H9 (cell line): ENCODE data around the gene HLA-DOA. TPM values are rescaled to one million over a fixed set of nuclear protein-coding genes. Genes with fewer than 3 reads are reported as not detected.

ENCODE experiments used
- DNase-seq: peaks from one replicate; pipeline ENCODE4 v3.0.0-alpha.2; 2017
- H2AFZ ChIP-seq: one replicate; pipeline ENCODE4 v1.6.1; 2013; ENCODE audit warnings: mild to moderate bottlenecking, low read length, control low read depth, moderate library complexity
- H2AK5ac ChIP-seq: 2 replicates; pipeline ENCODE4 v1.6.1; 2013; ENCODE audit warnings: low read length, control low read depth, mixed read lengths; ENCODE audit not compliant: insufficient read length
- H2BK120ac ChIP-seq: one replicate; pipeline ENCODE4 v1.6.1; 2013; ENCODE audit warnings: low read depth, mild to moderate bottlenecking, low read length, control low read depth, inconsistent platforms; ENCODE audit not compliant: poor library complexity, severe bottlenecking
- H2BK12ac ChIP-seq: 2 replicates; pipeline ENCODE4 v1.6.1; 2013; ENCODE audit warnings: low read length, control low read depth, mixed read lengths, low read depth; ENCODE audit not compliant: insufficient read length
- H2BK15ac ChIP-seq: 2 replicates; pipeline ENCODE4 v1.6.1; 2013; ENCODE audit warnings: low read depth, low read length, control low read depth
- H2BK20ac ChIP-seq: one replicate; pipeline ENCODE4 v1.6.1; 2013; ENCODE audit warnings: low read depth, mild to moderate bottlenecking, low read length, control low read depth, inconsistent platforms; ENCODE audit not compliant: poor library complexity, severe bottlenecking
- H2BK5ac ChIP-seq: 2 replicates; pipeline ENCODE4 v1.6.1; 2013; ENCODE audit warnings: low read length, control low read depth, mixed read lengths; ENCODE audit not compliant: insufficient read length
- H3K14ac ChIP-seq: 2 replicates; pipeline ENCODE4 v1.6.1; 2013; ENCODE audit warnings: low read length, control low read depth; ENCODE audit not compliant: insufficient read depth
- H3K18ac ChIP-seq: 2 replicates; pipeline ENCODE4 v1.6.1; 2013; ENCODE audit warnings: low read depth, mild to moderate bottlenecking, mixed read lengths, low read length, control low read depth; ENCODE audit not compliant: insufficient read length
- H3K23ac ChIP-seq: 2 replicates; pipeline ENCODE4 v1.6.1; 2013; ENCODE audit warnings: low read length, control low read depth, mixed read lengths, low read depth; ENCODE audit not compliant: insufficient read length
- H3K23me2 ChIP-seq: 2 replicates; pipeline ENCODE4 v1.6.1; 2013; ENCODE audit warnings: low read depth, mild to moderate bottlenecking, mixed read lengths, low read length, control low read depth; ENCODE audit not compliant: insufficient read length, poor library complexity, severe bottlenecking
- H3K27ac ChIP-seq: 2 replicates; pipeline ENCODE4 v1.5.1; 2013; ENCODE audit warnings: low read length, control low read depth, mixed read lengths, low read depth; ENCODE audit not compliant: insufficient read length
- H3K27me3 ChIP-seq: 2 replicates; pipeline ENCODE4 v1.6.1; 2013; ENCODE audit warnings: low read length, control low read depth, inconsistent platforms; ENCODE audit not compliant: insufficient read depth
- H3K4ac ChIP-seq: 2 replicates; pipeline ENCODE4 v1.6.1; 2013; ENCODE audit warnings: low read depth, mild to moderate bottlenecking, control low read depth, inconsistent platforms, low read length, moderate library complexity
- H3K4me1 ChIP-seq: 2 replicates; pipeline ENCODE4 v1.6.1; 2013; ENCODE audit warnings: low read length, control low read depth, inconsistent platforms; ENCODE audit not compliant: insufficient read depth
- H3K4me2 ChIP-seq: 2 replicates; pipeline ENCODE4 v1.6.1; 2013; ENCODE audit warnings: low read length, control low read depth, mixed read lengths; ENCODE audit not compliant: insufficient read length, insufficient read depth
- H3K56ac ChIP-seq: 2 replicates; pipeline ENCODE4 v1.6.1; 2013; ENCODE audit warnings: low read depth, mild to moderate bottlenecking, mixed read lengths, low read length, control low read depth; ENCODE audit not compliant: insufficient read length
- H3K79me1 ChIP-seq: 2 replicates; pipeline ENCODE4 v1.6.1; 2013; ENCODE audit warnings: low read depth, mild to moderate bottlenecking, moderate library complexity, low read length, control low read depth, inconsistent platforms; ENCODE audit not compliant: insufficient read depth, poor library complexity, severe bottlenecking
- H3K79me2 ChIP-seq: 2 replicates; pipeline ENCODE4 v1.6.1; 2013; ENCODE audit warnings: low read length, control low read depth, inconsistent platforms; ENCODE audit not compliant: insufficient read depth
- H3K9ac ChIP-seq: 2 replicates; pipeline ENCODE4 v1.6.1; 2013; ENCODE audit warnings: low read length, control low read depth, mixed read lengths; ENCODE audit not compliant: insufficient read length; ENCODE audit errors: extremely low read depth
- H3K9me3 ChIP-seq: one replicate; pipeline ENCODE4 v1.6.1; 2013; ENCODE audit warnings: low read depth, low read length, inconsistent platforms; ENCODE audit not compliant: control insufficient read depth
- H3T11ph ChIP-seq: one replicate; pipeline ENCODE4 v1.6.1; 2013; ENCODE audit warnings: mild to moderate bottlenecking, low read length, control low read depth, inconsistent platforms
- H4K20me1 ChIP-seq: one replicate; pipeline ENCODE4 v1.6.1; 2013; ENCODE audit not compliant: control insufficient read depth, insufficient read length, insufficient read depth
- H4K5ac ChIP-seq: 2 replicates; pipeline ENCODE4 v1.6.1; 2013; ENCODE audit warnings: low read depth, mild to moderate bottlenecking, mixed read lengths, low read length, control low read depth; ENCODE audit not compliant: insufficient read length
- H4K8ac ChIP-seq: replicated peaks from 2 replicates; pipeline ENCODE4 v1.6.1; 2013; ENCODE audit warnings: low read length, control low read depth, mixed read lengths, low read depth; ENCODE audit not compliant: insufficient read length
- H4K91ac ChIP-seq: 2 replicates; pipeline ENCODE4 v1.6.1; 2013; ENCODE audit warnings: low read depth, mild to moderate bottlenecking, moderate library complexity, mixed read lengths, low read length, control low read depth; ENCODE audit not compliant: insufficient read length
- H3K27ac Mint-ChIP-seq, 3 experiments: 2 replicates in 2 of 3; 3 replicates in 1 of 3; pipeline ENCODE4 v1.8.0; 2020 to 2021; ENCODE audit warnings: mixed read lengths in 3 of 3, mild to moderate bottlenecking in 1 of 3, moderate library complexity in 1 of 3
- H3K27me3 Mint-ChIP-seq: 2 replicates; pipeline ENCODE4 v1.8.0; 2021; ENCODE audit warnings: low read depth, mild to moderate bottlenecking, moderate library complexity, mixed read lengths
- H3K36me3 Mint-ChIP-seq, 3 experiments: 2 replicates in 2 of 3; 3 replicates in 1 of 3; pipeline ENCODE4 v1.8.0; 2020 to 2021; ENCODE audit warnings: low read depth in 3 of 3, mixed read lengths in 3 of 3; ENCODE audit not compliant: insufficient read depth in 1 of 3
- H3K4me1 Mint-ChIP-seq, 2 experiments: 2 replicates each; pipeline ENCODE4 v1.8.0; 2020; ENCODE audit warnings: mixed read lengths in 2 of 2
- H3K4me3 Mint-ChIP-seq, 2 experiments: 2 replicates in 1 of 2; 3 replicates in 1 of 2; pipeline ENCODE4 v1.8.0; 2020 to 2021; ENCODE audit warnings: mild to moderate bottlenecking in 2 of 2, mixed read lengths in 2 of 2, moderate library complexity in 1 of 2
- H3K9me3 Mint-ChIP-seq, 2 experiments: 2 replicates in 1 of 2; 3 replicates in 1 of 2; pipeline ENCODE4 v1.8.0; 2020; ENCODE audit warnings: mild to moderate bottlenecking in 2 of 2, mixed read lengths in 2 of 2, moderate library complexity in 1 of 2
- WGBS: extraction: QIAGEN DNeasy Blood & Tissue Kit; methylation state at CpG from one replicate; pipeline ENCODE4 v1.1.7; 2013; ENCODE audit warnings: missing lambda C conversion rate, low lambda C conversion rate, mixed read lengths; ENCODE audit not compliant: insufficient read length; ENCODE audit errors: extremely low coverage; 5-methylcytosine and 5-hydroxymethylcytosine counted together
- total RNA-seq: library from RNA; stranded (reverse); gene quantifications from 2 replicates; pipeline ENCODE4 v1.2.1, GENCODE V29; 2021
- TF ChIP-seq, protein P1 (sequence below): fragments of 200-600 bp; sonication (generic); conservative IDR thresholded peaks from 3 replicates; pipeline ENCODE4 v1.8.0; 2021; ENCODE audit warnings: antibody characterized with exemption, mild to moderate bottlenecking

HLA-DOA gene
- total RNA-seq, 1 experiment from 2014 or later = 15.6 TPM

- no peak overlapping the region for H3K18ac ChIP-seq
- H3T11ph ChIP-seq = no peak overlapping the region
- H3K14ac ChIP-seq = no peak overlapping the region
- H4K5ac ChIP-seq = no peak overlapping the region
- no peak overlapping the region for H3K9ac ChIP-seq
- H3K27me3 Mint-ChIP-seq = no peaks in the 10 kb centered on the region; the same call in none of the 2 replicates
- WGBS = no CpG with 5 or more reads among the region's 11 CpGs
- no peak overlapping the region for H2BK20ac ChIP-seq
- no peak overlapping the region for H2BK15ac ChIP-seq
- peak overlapping the region in 1 of 3 experiments; percentile 84; a peak in 2 of 7 replicates for H3K27ac Mint-ChIP-seq
- H3K27ac ChIP-seq = no peak overlapping the region
- peaks cover 20% of the 10 kb centered on the region for H3K79me1 ChIP-seq
- no peak overlapping the region for H3K4ac ChIP-seq
- H2AFZ ChIP-seq = no peak overlapping the region
- no peaks in the 10 kb centered on the region for H3K27me3 ChIP-seq
- no peaks in the 10 kb centered on the region for H3K23me2 ChIP-seq
- no peak overlapping the region for H4K91ac ChIP-seq
- peaks cover 10% of the 10 kb centered on the region for H3K79me2 ChIP-seq
- TF ChIP-seq, protein P1, sequence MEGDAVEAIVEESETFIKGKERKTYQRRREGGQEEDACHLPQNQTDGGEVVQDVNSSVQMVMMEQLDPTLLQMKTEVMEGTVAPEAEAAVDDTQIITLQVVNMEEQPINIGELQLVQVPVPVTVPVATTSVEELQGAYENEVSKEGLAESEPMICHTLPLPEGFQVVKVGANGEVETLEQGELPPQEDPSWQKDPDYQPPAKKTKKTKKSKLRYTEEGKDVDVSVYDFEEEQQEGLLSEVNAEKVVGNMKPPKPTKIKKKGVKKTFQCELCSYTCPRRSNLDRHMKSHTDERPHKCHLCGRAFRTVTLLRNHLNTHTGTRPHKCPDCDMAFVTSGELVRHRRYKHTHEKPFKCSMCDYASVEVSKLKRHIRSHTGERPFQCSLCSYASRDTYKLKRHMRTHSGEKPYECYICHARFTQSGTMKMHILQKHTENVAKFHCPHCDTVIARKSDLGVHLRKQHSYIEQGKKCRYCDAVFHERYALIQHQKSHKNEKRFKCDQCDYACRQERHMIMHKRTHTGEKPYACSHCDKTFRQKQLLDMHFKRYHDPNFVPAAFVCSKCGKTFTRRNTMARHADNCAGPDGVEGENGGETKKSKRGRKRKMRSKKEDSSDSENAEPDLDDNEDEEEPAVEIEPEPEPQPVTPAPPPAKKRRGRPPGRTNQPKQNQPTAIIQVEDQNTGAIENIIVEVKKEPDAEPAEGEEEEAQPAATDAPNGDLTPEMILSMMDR = no peak
- H2AK5ac ChIP-seq = no peak overlapping the region
- H3K9me3 ChIP-seq = no peaks in the 10 kb centered on the region
- H3K9me3 Mint-ChIP-seq = no peaks in the 10 kb centered on the region
- no peak overlapping the region for H2BK12ac ChIP-seq
- no peak overlapping the region for H2BK120ac ChIP-seq
- no peak overlapping the region for H3K4me2 ChIP-seq
- no peaks in the 10 kb centered on the region for H3K4me1 ChIP-seq
- H4K8ac ChIP-seq = no peak overlapping the region
- H4K20me1 ChIP-seq = no peaks in the 10 kb centered on the region
- H3K56ac ChIP-seq = no peak overlapping the region
- no peak overlapping the region for H3K23ac ChIP-seq
- no peak overlapping the region for H2BK5ac ChIP-seq
- peaks cover 19 to 49% of the 10 kb centered on the region in 2 experiments for H3K4me1 Mint-ChIP-seq
- H3K4me3 Mint-ChIP-seq = no peak overlapping the region
- DNase-seq = no peak
- peaks cover 59 to 67% (median 62%) of the 10 kb centered on the region in 3 experiments for H3K36me3 Mint-ChIP-seq
Observed at GRCh38 chr6:32980488-32981038, 28.8 kb downstream of the HLA-DOA start.
